SIG-M5 (cell line): ENCODE measurements around the gene PZP.
A peak's percentile ranks its signal among the peaks of the same experiment; 100 is the strongest.

ENCODE experiments used
- DNase-seq: peaks from one replicate; lab custom pipeline; 2025; lab: John Stamatoyannopoulos, UW

The PZP gene

DNA sequence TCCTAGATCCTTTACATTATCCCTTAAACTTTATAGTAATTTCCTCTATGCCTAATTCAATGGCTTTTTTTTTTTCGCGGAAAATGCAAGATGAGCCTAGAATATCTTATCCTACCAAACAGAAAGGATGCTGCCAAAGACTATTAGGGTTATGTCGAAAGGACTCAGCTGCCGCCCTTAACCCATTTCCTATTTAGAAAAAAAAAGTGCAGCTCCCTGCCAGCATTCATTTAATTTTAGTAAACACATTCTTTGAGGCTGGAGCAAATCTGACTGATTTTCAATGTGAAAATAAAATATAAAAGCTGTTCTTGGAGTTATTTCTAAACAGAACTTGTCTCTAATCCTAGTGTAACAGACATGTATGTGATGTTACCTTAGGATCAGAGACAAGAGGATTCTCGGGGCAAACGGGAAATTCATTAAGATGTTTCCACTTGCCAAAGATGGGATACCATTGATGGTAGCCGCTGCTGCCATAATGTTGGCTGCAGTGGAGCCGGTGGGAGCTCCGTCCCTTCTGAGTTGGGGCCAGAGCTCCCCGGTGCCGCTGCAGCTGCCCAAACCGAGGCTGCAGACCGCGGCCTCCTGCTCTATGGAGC is 84.3 kb downstream of the PZP start:
- DNase-seq = no peak

DNA sequence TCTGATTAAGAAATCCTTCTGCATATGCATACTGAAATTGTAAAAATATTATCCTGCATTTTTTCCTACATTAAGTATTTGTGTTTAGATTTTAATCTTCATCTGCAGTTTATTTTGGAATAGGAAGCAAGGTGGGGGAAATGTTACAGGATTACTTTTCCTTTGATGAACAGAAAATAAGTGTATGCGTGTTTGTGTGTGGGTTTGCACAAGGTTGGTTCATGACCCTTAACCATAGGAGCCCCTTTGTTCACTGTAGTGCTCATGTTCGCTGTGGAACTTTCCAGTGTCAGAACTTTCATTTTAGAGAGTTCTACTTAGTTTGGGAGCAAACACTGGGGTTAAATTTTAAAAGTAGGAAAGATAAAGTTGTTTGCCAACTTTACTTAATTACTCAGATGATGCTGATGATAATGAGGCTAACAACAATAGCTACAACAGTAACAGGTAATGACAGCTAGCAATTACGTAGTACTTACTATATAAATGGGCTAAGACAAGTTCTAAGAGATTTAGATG is 86.0 kb downstream of the PZP start:
- DNase-seq = no peak

DNA sequence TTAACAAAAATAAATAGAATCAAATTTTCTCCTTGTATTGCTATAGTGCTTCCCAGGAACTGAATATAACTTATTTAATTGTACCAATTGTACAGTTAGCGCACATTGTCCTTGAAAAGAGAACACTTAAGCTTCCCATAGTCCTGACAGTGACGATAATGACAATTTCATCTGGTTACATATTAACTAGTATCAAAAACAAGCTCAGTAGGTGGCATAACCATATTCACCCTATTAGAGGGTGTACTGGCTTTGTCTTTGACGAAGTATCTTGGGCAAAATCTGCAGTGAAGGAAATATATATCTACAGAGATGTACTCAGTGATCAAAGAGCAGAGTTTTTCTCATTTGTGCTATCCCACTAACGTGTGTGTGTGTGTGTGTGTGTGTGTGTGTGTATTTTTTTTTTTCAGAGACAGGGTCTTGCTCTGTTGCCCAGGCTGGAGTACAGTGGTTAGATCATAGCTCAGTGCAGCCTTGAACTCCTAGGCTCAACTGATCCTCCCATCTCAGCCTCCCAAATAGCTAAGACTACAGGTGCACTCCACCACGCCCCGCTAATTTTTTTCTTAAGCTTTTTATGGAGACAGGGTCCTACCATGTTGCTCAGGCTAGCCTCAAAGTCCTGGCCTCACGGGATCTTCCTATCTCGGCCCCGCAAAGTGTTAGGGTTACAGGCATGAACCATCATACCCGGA is 87.6 kb downstream of the PZP start:
- DNase-seq = no peak

DNA sequence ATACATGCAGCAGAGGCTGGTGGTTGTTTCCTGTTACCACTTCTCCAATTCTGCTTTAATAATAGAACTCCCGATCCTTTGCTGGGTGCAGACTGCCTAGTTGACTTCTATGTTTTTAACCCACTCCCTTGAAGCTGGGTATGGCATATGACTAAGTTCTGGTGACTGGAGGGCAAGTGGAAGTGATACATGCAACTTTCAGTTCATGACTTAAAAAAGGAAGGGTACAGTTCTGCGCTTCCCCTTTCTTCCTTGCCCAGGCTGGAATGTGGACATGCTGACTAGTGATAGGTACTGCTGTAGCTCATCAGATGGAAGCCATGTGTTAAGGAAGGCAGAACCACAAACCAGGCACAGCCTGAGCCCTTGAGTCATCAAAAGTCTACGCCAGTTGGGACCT is 90.0 kb downstream of the PZP start:
- peak; percentile 99 for DNase-seq

DNA sequence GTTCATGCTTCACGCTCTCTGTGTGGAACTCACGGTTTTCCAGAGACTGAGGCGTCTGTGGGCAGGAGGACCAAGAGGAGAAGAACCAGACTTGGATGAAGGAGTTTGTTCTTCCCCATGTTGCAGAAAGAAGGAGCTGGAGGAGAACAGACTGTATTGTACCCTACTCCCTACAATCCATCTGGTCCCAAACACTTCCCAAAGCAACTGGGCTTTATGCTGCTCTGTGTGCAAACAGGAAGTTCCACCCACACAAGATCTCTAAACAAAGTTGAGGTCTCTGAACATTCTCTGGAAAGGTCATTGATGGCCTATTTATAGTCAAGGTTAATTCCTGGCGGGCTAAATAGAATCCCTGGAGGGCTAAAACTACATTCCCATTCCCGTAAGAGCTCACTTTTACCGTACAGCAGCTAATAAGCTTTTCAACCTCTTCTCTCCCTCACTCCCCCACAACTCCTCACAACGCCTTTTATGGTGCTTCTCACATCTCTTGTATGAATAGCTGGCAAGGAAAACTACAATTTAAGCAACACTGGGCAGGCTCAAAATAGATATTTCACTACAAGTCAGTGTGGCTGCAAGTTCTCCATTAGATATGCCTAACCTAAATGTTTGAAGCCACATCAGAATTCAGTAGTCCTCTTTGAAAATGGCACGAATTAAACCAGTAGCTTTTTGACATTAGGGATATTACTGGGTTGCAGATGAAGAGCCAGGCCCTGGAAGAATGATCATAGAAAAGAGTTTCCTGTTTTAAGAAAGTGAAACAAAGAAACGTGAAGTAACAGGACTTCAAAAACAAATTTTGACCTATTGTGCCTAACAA is 92.2 kb downstream of the PZP start, which contains the start of gene A2M:
Gene A2M (minus strand): TSS at position 189 of the 829 bp plus-strand sequence. CDS start 70 bp downstream, at position 119.
- no peak for DNase-seq

DNA sequence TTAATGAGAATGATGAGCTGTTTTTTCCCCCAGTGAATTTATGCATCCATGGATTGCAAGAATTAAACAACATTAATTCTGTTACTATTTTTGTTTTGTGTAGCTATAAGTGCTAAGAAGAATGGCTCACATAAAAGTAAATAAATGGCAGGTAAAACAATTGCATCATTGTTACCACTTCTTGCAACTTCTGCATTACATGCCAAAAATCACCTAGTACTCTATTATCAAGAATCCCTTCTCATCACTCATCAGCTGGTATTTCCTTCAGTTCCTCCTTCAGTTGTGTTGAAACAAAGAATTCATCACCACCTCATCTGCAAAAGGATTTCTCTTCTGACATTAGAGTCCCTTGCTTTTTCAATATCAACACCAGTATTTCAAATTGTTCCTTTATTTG is 93.2 kb downstream of the PZP start:
- DNase-seq = no peak

DNA sequence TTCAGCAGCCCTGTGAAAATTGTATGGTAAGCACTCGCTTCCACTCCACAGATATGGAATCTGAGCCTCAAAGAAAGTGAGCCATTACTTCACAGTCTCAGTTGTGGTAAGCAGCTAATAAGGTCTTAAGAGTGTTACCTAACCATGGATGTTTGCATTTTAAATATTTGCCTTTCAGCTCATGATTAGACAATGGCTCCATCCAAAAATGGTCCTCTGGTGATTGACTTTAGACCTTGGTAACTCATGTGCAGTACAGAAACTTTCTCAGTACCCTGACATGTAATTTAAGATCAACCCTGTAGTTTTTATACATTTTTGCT is 94.2 kb downstream of the PZP start:
- DNase-seq = no peak

DNA sequence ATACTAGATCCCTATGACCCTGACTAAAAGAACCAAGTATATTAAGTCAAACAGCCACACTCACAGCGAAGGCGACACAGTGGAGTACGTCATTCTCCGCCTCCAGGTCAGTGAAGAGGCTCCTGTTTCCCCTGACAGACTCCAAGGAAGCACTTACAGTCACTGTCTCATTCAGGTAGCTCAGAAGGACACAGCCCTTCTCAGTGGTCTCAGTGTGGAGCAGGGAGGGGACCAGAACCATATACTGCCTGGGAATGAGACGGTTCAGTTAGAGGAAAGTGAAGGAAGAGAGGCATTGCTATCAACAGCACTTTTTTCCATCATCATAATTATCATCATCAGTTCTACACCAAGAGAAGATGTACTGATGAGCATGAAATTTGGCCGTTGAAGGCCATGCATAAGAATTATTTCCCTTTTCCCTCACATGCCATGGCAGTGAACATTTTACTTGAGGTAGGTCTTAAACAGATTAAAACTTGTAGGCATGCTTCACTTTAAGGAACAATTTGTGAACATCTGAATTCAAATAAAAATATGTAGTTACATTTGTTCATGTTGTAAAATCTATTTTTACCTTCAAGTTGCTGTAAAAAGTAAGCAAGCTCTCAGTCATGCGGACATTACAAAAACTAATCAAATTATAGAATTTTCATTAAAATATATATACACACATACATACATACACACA is 94.8 kb downstream of the PZP start:
- DNase-seq = no peak

DNA sequence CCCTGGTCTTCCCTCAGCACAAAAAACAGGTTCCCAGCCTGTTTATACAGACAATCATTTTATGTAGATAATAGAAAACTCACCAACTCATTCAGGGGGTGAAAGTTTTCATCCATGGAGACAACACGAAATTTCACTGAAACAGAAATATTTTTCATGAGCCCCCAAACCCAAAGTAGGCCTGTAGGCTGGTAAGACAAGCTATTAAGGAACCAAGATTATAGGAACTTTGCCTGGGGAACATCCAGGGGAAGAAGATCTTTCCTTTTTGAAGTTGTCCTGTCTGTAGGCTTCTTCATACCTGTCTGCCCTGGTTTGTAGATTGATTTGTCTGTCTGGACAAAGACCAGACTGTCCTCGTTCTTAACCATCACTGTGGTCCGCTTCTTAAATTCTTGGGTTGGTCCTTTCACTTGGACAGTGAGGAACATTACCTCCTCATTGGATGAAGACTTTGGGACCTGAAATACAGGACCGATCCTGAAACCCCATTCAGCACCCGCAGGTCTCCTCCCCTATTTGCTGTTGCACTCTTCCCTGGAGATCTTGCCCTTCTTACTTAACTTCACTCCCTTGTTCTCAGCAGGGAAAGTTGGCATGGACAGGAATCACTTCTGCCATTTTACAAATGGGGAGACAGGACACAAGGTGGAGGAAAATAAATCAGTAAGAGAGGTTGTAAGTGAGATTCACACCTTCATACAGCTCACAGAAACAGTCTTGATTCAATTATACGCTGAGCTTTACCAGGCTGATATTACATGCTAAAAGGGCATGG is 95.9 kb downstream of the PZP start:
- DNase-seq = no peak

DNA sequence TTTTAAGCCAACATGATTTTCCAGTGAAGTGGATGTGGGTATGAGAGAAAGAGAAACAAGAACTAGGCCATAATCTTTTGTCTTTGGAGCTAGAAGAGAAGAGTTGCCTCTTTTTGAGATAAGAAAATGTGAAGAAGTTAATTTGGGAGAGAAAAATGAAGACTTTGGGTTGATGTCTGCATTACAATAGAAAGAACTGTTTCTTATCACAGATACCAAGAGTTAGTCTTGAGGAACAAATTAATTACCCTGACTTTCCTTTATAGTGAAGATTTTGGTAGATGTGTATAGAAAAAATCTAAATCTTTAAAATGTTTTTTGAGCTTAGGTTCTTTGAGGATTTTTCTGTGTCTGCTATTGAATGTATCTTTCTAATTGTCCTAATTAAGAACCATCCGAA is 96.7 kb downstream of the PZP start:
- no peak for DNase-seq

DNA sequence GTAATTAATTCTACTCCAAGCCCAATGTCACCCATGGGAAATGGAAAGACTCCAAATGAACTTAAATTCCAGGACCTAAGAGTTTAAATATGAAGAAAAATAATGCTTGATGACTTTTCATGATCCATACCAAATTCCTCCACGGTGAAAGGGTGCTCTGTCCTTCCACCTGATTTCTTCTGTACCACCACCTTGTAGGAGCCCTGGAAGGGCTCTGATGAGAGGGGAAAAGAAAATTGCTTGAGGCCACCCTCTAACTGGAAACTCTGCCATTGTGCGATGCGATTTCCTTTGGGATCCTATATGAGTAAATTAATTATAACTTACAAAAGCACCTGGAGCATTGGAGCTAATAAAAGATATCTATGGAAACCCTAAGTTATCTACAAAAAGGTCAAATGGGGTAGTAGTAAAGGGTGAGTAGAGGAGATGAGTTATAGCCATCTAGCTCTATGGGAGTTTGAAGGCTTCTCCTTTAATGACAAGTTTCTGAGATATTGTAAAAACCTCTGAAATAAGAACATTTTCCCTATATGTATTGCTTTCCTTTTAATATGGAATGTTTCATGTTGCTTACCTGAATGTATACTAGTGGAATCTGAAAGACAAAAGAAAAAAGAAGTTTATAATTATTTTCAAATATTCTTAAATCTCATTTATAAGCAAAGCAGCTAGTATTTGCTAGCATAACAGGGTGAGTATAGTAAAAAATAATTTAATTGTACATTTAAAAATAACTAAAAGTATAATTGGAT is 98.3 kb downstream of the PZP start:
- DNase-seq = no peak

DNA sequence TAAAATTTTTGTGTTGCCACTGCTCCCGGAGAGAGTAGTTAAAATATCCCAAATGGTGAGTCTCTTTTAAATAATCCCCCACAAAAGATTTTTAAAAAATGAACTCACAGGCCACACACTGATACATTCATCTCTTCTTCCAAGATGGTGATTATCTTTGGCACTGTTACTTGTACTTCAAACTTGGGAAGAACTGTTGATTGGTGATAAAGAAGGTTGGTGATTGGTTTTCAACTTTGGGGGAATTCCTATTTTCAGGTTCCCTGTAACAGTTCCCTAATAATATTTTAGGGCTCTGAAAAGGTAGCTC is 99.0 kb downstream of the PZP start:
- no peak for DNase-seq

DNA sequence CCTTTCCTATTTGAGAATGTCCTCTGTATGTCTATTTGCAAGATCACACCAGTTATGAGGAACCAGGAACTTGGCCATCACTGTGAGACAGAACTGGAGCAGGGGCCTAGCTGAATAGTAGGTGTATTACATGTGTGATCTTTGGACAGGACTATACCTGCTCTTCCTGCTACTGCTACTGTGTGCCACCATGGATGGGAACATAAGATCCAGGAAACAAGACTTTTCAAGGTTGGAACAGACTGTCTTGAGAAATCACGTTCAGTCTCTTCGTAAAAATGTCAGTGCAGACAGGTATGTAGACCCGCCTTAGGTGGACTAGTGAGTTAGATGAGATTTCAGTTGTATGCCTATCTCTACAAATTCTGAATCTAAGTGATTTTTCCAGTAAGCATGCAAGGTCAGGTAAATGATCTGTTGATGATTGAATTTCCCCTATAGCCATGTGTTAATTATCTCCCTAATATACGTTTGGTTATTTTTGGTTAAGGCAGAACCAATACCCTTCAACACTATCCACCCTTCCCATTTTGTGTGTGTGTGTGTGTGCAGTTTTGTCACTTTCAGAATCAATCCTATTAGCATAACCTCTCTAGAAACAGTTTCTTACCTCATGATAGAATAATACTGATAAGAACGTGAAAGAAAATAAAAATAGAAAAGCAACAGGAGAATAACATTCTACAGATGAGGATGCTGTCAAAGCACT is 99.5 kb downstream of the PZP start:
- no peak for DNase-seq

DNA sequence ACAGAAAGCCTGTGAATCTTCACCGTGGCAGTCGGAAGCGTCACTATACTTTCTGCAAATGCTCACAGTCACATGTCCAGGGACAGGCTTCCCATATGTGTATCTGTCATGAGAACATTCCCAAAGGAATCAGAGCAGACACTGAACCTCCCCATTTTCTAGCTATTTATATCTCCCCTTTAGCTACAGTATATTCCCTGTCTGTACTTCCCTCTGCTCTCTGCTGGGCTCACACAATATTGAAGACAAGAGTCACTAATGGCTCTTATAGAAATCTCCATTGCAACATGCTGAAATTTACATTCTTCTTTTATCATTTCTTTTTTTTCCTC is 100.7 kb downstream of the PZP start:
- DNase-seq = no peak

DNA sequence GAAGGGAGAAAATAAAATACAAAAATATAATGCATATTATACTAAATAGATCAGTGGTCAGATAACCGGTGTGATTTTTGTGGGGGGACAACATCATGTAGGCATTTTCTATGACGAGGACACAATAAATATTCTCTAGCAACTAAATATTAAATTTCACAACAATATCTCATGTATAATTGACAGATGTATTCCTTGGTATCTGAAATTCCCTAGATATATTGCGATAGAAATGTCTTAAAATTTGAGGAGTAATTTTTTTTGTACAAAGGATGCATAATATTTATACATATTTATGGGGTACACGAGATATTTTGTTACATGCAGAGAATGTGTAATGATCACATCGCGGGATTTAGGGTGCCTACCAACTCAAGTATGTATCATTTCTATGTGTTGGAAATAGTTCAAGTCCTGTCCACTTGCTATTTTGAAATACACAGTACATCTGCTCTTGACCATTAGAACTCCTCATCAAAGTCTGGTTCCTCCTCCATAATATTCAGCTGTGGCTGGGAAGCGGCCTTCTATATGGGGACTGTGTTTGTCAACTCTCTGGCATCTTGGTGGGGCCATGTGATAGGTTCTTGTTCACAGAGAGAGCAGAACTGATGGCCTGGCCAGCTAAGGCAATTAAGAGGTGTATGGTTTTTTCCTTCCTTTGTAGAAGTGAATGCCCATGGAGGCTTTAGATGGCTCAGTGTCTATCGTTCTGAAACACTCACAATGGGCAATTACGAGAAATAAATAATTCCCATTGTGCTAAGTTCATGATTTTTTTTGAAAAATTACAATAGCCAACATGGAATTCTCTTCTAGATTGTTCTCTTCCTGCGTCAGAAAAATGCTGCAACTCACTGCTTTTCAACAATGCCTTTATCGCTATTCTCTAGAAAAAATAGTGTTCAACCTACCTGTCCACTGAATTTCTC is 101.3 kb downstream of the PZP start:
- DNase-seq = no peak

DNA sequence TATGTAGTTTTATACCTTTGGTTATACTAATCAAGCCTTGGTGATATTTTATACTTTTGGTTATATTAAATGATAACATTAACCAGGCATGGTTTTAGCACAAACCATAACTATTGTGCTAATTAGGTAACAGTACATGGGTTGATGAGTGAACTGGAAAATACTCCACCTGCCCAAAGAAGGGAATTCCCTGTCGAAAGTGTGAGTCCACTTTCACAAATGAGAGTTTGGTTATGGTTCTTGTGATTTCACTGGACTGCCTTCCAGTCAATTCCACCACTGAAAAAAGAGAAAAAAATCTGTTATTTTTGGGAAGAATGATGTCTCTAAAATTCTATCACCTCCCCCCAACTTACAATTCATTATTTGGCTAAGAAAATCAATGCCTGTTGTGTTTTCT is 102.1 kb downstream of the PZP start:
- DNase-seq = no peak

DNA sequence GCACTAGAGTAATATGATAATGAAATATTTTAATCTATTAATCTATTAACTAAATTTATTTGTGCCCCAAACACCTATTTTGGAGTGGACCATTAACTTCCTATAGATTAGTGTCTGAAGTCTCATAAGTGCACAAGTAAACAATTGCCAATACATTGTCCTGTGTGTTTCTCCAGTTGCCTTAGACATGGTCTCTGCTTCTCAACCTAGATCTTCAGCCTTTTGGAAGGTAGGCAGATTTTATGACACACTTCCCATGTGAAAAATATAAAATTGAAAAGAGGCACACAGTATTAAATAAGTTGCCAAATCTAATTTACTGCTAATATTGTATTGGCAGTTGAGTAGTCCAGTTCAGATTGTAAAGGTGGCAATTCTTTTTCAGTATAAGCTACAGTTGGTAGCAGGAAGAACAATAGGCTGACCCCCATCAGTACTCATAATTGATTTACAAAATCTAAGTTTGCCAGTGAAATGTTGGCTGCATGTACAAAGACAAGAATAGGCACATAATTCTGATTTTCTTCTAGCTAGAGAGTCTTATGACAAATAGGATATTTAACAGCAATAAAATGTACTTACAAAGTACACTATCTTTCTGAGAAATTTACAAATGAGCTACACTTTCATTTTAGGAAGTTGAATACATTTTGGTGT is 103.3 kb downstream of the PZP start:
- no peak for DNase-seq

DNA sequence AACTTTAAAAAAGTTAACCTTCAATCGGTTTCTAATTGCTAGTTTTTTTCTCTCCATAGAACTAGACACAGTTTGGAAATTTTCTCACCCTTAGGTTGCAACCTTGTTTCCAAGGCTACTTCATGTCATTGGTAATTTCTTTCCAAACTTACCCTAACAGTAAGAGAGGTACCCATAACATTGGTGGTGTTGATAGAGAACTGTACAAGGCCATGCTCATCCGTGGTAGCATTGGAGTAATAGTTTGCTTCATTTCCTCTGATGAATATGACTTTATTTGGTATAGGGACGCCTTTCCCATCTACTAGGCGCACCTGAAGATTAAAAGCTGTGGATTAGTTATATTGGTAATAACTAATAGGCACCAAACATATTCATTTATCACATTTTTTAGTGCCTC is 104.1 kb downstream of the PZP start:
- DNase-seq = no peak
